Endothelial cell of umbilical vein (primary cell): ENCODE measurements around the gene DCAF5. TPM values are rescaled to one million over a fixed set of nuclear protein-coding genes. Genes with fewer than 3 reads are reported as not detected.

Experiments
- BruUV-seq: library from RNA; stranded (reverse); fragments of 400-500 nt; replicated peaks from 2 replicates; lab custom pipeline; 2021; lab: Mats Ljungman, UMichigan
- CTCF ChIA-PET: fragments of 300-600, 350-600 bp; sonication (Branson Sonifier 250); formaldehyde crosslinking; loops from one replicate; lab custom pipeline; 2021; ENCODE audit warnings: antibody characterized with exemption, inconsistent platforms; lab: Charles Lee
- POLR2A ChIA-PET: fragments of 300-600, 350-600 bp; sonication (Branson Sonifier 250); formaldehyde crosslinking; loops from one replicate; lab custom pipeline; 2021; ENCODE audit warnings: antibody characterized with exemption, inconsistent platforms; lab: Charles Lee
- DNase-seq: peaks from one replicate; pipeline ENCODE4 v3.0.0-alpha.2; 2011; ENCODE audit warnings: low read depth, low spot score
- FAIRE-seq: peaks from 2 replicates; lab custom pipeline; 2011; peaks lifted over from hg19 to GRCh38; lab: Jason Lieb, UNC
- H2AFZ ChIP-seq: 2 replicates; pipeline ENCODE4 v1.6.0; 2012; ENCODE audit warnings: low read depth, low read length, control low read depth, inconsistent platforms
- H3K27ac ChIP-seq: 2 replicates; pipeline ENCODE4 v1.5.1; 2011; ENCODE audit warnings: low read depth, mild to moderate bottlenecking, control low read depth, low read length, moderate library complexity; ENCODE audit not compliant: insufficient read depth
- H3K27me3 ChIP-seq, 2 experiments: 2 replicates each; pipeline versions ENCODE4 v1.6.0 to v1.6.1; 2011; ENCODE audit warnings: low read length in 2 of 2, mixed read lengths in 1 of 2; ENCODE audit not compliant: control insufficient read depth in 2 of 2, insufficient read depth in 2 of 2
- H3K36me3 ChIP-seq, 2 experiments: 2 replicates in 1 of 2; 3 replicates in 1 of 2; pipeline ENCODE4 v1.5.1; 2011; ENCODE audit warnings: low read length in 2 of 2, mild to moderate bottlenecking in 1 of 2, moderate library complexity in 1 of 2; ENCODE audit not compliant: control insufficient read depth in 2 of 2, insufficient read depth in 2 of 2; ENCODE audit errors: extremely low read depth in 1 of 2
- H3K4me1 ChIP-seq: 3 replicates; pipeline ENCODE4 v1.5.1; 2011; ENCODE audit warnings: mild to moderate bottlenecking, low read length; ENCODE audit not compliant: control insufficient read depth, insufficient read depth; ENCODE audit errors: extremely low read depth
- H3K4me2 ChIP-seq: 2 replicates; pipeline ENCODE4 v1.6.1; 2011; ENCODE audit warnings: low read length, control low read depth, mixed read lengths; ENCODE audit not compliant: insufficient read depth
- H3K4me3 ChIP-seq, 3 experiments: fragments of 200-600 bp in 1 of 3; sonication (generic), shearing (Covaris generic) in 1 of 3; replicated peaks in 1 of 3; 2 replicates each; pipeline ENCODE4 v1.5.1; 2011 to 2016; ENCODE audit warnings: control low read depth in 3 of 3, low read length in 3 of 3, mild to moderate bottlenecking in 2 of 3, inconsistent platforms in 1 of 3, low read depth in 1 of 3, moderate library complexity in 1 of 3; ENCODE audit not compliant: insufficient read depth in 1 of 3
- H3K79me2 ChIP-seq: 2 replicates; pipeline ENCODE4 v1.6.0; 2012; ENCODE audit warnings: low read length, inconsistent platforms; ENCODE audit not compliant: control insufficient read depth, insufficient read depth
- H3K9ac ChIP-seq: replicated peaks from 2 replicates; pipeline ENCODE3; 2011; ENCODE audit warnings: low read length, control low read depth; ENCODE audit not compliant: insufficient read depth; ENCODE audit errors: extremely low read depth
- H3K9me1 ChIP-seq: replicated peaks from 3 replicates; pipeline ENCODE4 v1.6.0; 2011; ENCODE audit warnings: mild to moderate bottlenecking, low read length; ENCODE audit not compliant: control insufficient read depth, insufficient read depth; ENCODE audit errors: extremely low read depth
- H3K9me3 ChIP-seq: replicated peaks from 2 replicates; pipeline ENCODE4 v1.5.1; 2012; ENCODE audit warnings: low read length, inconsistent platforms; ENCODE audit not compliant: control insufficient read depth, insufficient read depth
- H4K20me1 ChIP-seq: replicated peaks from 2 replicates; pipeline ENCODE3; 2011; ENCODE audit warnings: mild to moderate bottlenecking, low read length; ENCODE audit not compliant: control insufficient read depth, insufficient read depth; ENCODE audit errors: extremely low read depth
- EZH2 ChIP-seq: IDR thresholded peaks from 2 replicates; pipeline ENCODE4 v1.6.1; 2012; ENCODE audit warnings: borderline replicate concordance, low read depth, mild to moderate bottlenecking, moderate library complexity, low read length, inconsistent platforms; ENCODE audit not compliant: severe bottlenecking
- FOS ChIP-seq: IDR thresholded peaks from 2 replicates; pipeline ENCODE4 v1.6.1; 2011; ENCODE audit warnings: mild to moderate bottlenecking, low read length, moderate library complexity, borderline replicate concordance; ENCODE audit not compliant: insufficient read depth
- GATA2 ChIP-seq: IDR thresholded peaks from 2 replicates; pipeline ENCODE4 v1.7.0; 2011; ENCODE audit warnings: low read depth, mild to moderate bottlenecking, moderate library complexity, mixed read lengths, low read length; ENCODE audit not compliant: insufficient read length, insufficient read depth
- JUN ChIP-seq: IDR thresholded peaks from 2 replicates; pipeline ENCODE4 v1.6.1; 2011; ENCODE audit warnings: borderline replicate concordance, low read depth; ENCODE audit not compliant: insufficient read length, insufficient read depth
- MYC ChIP-seq: IDR thresholded peaks from one replicate; pipeline ENCODE4 v1.6.1; 2011; ENCODE audit warnings: mild to moderate bottlenecking, low read depth, low read length
- POLR2A ChIP-seq: IDR thresholded peaks from 2 replicates; pipeline ENCODE4 v1.6.1; 2012; ENCODE audit warnings: low read depth, mild to moderate bottlenecking, control low read depth, low read length
- POLR2AphosphoS5 ChIP-seq: IDR thresholded peaks from 2 replicates; pipeline ENCODE4 v1.6.1; 2012; ENCODE audit warnings: low read depth, mild to moderate bottlenecking, control low read depth, low read length, moderate library complexity; ENCODE audit not compliant: insufficient read depth
- dilution Hi-C: fragments of 300-500 bp; cut with MboI; formaldehyde crosslinking; loops from one replicate; pipeline ENCODE4 v1.15.0; 2019; ENCODE audit warnings: low sequenced_read_pairs; ENCODE audit not compliant: extremely low pct_ligation_motif_present
- intact Hi-C: fragments of 100-400 bp; cut with micrococcal nuclease; formaldehyde crosslinking; loops from one replicate; pipeline ENCODE4 v1.10.0; 2022
- polyA plus RNA-seq, 4 experiments: library from polyadenylated mRNA; depleted of rRNA in 3 of 4; stranded (reverse) in 3 of 4; unstranded in 1 of 4; fragments of >200 nt; gene quantifications; 2 replicates each; pipeline versions ENCODE4 v1.2.1 to v1.2.3, GENCODE V29; 2011 to 2012; ENCODE audit warnings: missing spikeins in 1 of 4
- total RNA-seq: library from RNA; stranded (reverse); gene quantifications from 2 replicates; pipeline ENCODE4 v1.2.3, GENCODE V29; 2021
- TF ChIP-seq, protein P1 (sequence below): IDR thresholded peaks from 2 replicates; pipeline ENCODE4 v1.6.1; 2011; ENCODE audit not compliant: insufficient read depth, insufficient read length
- TF ChIP-seq, protein P2 (sequence below), 2 donors: IDR thresholded peaks; 1 replicate in 1 of 2; 2 replicates in 1 of 2; pipeline ENCODE4 v1.5.1; 2011; ENCODE audit warnings: low read length in 2 of 2, mild to moderate bottlenecking in 2 of 2, moderate library complexity in 2 of 2, control low read depth in 1 of 2, inconsistent platforms in 1 of 2, low read depth in 1 of 2; ENCODE audit not compliant: insufficient read depth in 1 of 2; ENCODE audit errors: extremely low read depth in 1 of 2

The DCAF5 gene
- total and polyA plus RNA-seq, 2 donors (not counting 3 experiments of a cell fraction or from before 2014, with no cell fraction given): 37.9 to 52.5 TPM

DNA sequence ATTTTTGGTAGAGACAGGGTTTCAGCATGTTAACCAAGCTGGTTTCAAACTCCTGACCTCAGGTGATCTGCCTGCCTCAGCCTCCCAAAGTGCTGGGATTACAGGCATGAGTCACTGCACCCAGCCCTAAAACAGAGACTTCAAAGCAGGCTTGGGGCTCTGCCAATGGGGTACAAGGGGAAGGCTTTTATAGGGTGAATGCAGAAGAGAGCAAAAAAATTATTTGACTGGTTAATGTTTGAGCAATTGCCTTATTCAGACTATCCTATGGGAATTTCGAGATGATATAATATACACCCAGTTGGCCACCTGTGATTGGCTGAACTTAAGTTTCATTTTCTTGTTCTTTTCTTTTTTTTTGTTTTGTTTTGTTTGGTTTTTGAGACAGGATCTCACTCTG, 142.3 kb downstream of the DCAF5 start:
- Histone ChIP-seq H3K9me1 (no peaks in the 10 kb centered on the region), H3K36me3 (no peaks in the 10 kb centered on the region), H4K20me1 (no peaks in the 10 kb centered on the region), H2AFZ (no peak overlapping the region), H3K27me3 (no peaks in the 10 kb centered on the region), H3K79me2 (no peaks in the 10 kb centered on the region), H3K27ac (no peak overlapping the region), H3K9ac (no peak overlapping the region), H3K9me3 (no peaks in the 10 kb centered on the region), H3K4me2 (no peak overlapping the region), H3K4me3 (no peak overlapping the region), H3K4me1 (peaks cover 21% of the 10 kb centered on the region)
- intact Hi-C loops (no loop called here), dilution Hi-C loops (no loop called here)
- CTCF ChIA-PET: no interaction called here
- DNase-seq (no peak), FAIRE-seq (peak; percentile 21)
- POLR2A ChIA-PET: no interaction called here
- BruUV-seq: no TSS peak
- TF ChIP-seq JUN: no peak
- TF ChIP-seq POLR2A: no peak
- TF ChIP-seq FOS: no peak
- no peak for TF ChIP-seq GATA2
- TF ChIP-seq, protein P1, sequence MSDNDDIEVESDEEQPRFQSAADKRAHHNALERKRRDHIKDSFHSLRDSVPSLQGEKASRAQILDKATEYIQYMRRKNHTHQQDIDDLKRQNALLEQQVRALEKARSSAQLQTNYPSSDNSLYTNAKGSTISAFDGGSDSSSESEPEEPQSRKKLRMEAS: no peak
- TF ChIP-seq, protein P2, sequence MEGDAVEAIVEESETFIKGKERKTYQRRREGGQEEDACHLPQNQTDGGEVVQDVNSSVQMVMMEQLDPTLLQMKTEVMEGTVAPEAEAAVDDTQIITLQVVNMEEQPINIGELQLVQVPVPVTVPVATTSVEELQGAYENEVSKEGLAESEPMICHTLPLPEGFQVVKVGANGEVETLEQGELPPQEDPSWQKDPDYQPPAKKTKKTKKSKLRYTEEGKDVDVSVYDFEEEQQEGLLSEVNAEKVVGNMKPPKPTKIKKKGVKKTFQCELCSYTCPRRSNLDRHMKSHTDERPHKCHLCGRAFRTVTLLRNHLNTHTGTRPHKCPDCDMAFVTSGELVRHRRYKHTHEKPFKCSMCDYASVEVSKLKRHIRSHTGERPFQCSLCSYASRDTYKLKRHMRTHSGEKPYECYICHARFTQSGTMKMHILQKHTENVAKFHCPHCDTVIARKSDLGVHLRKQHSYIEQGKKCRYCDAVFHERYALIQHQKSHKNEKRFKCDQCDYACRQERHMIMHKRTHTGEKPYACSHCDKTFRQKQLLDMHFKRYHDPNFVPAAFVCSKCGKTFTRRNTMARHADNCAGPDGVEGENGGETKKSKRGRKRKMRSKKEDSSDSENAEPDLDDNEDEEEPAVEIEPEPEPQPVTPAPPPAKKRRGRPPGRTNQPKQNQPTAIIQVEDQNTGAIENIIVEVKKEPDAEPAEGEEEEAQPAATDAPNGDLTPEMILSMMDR (IDR thresholded peaks at IDR 0.05; ENCODE audit: extremely low read depth in 1 of 2, insufficient read depth in 1 of 2, low read depth in 1 of 2, low read length in 2 of 2): no peak
- no peak for TF ChIP-seq EZH2
- TF ChIP-seq POLR2AphosphoS5: no peak
- TF ChIP-seq MYC: no peak
